Liver (tissue), 9 donors: ENCODE measurements around the gene RAC2. TPM values are rescaled to one million over a fixed set of nuclear protein-coding genes. Genes with fewer than 3 reads are reported as not detected.

ENCODE experiments used
- DNase-seq: peaks from one replicate; pipeline ENCODE4 v3.0.0-alpha.2; 2017; ENCODE audit warnings: low spot score
- H3K27ac ChIP-seq, 2 donors: one replicate each; pipeline ENCODE4 v1.7.0; 2013; ENCODE audit warnings: inconsistent platforms in 2 of 2, low read length in 2 of 2, control low read depth in 1 of 2, low read depth in 1 of 2, mild to moderate bottlenecking in 1 of 2
- H3K27me3 ChIP-seq, 4 donors: one replicate each; pipeline versions ENCODE4 v1.6.1 to v1.7.0; 2013; ENCODE audit warnings: low read length in 3 of 4, inconsistent platforms in 1 of 4, mild to moderate bottlenecking in 1 of 4, moderate library complexity in 1 of 4; ENCODE audit not compliant: control insufficient read depth in 4 of 4, insufficient read depth in 4 of 4
- H3K36me3 ChIP-seq, 4 donors: one replicate each; pipeline versions ENCODE4 v1.6.1 to v1.7.0; 2013; ENCODE audit warnings: low read length in 3 of 4, mild to moderate bottlenecking in 3 of 4, low read depth in 1 of 4, moderate library complexity in 1 of 4; ENCODE audit not compliant: control insufficient read depth in 4 of 4, insufficient read depth in 3 of 4
- H3K4me1 ChIP-seq, 4 donors: one replicate each; pipeline versions ENCODE4 v1.6.1 to v1.7.0; 2013; ENCODE audit warnings: low read length in 3 of 4, mild to moderate bottlenecking in 3 of 4, moderate library complexity in 1 of 4; ENCODE audit not compliant: control insufficient read depth in 4 of 4, insufficient read depth in 4 of 4
- H3K4me3 ChIP-seq, 3 donors: one replicate each; pipeline versions ENCODE4 v1.6.1 to v1.7.0; 2013; ENCODE audit warnings: low read length in 3 of 3, control low read depth in 1 of 3, low read depth in 1 of 3, mild to moderate bottlenecking in 1 of 3
- H3K9ac ChIP-seq, 2 donors: one replicate each; pipeline ENCODE4 v1.7.0; 2013; ENCODE audit warnings: low read length in 2 of 2, mild to moderate bottlenecking in 2 of 2, moderate library complexity in 2 of 2, control low read depth in 1 of 2, low read depth in 1 of 2
- H3K9me3 ChIP-seq, 4 donors: one replicate each; pipeline versions ENCODE4 v1.6.1 to v1.7.0; 2013; ENCODE audit warnings: low read length in 3 of 4; ENCODE audit not compliant: control insufficient read depth in 4 of 4
- EGR1 ChIP-seq, 2 donors: IDR thresholded peaks; 2 replicates each; pipeline ENCODE4 v1.6.1; 2016 to 2018; ENCODE audit warnings: antibody characterized with exemption in 2 of 2, low read depth in 2 of 2
- FOXA1 ChIP-seq: IDR thresholded peaks from 2 replicates; pipeline ENCODE4 v1.6.1; 2016; ENCODE audit warnings: antibody characterized with exemption
- FOXA2 ChIP-seq: IDR thresholded peaks from 2 replicates; pipeline ENCODE4 v1.6.1; 2016; ENCODE audit warnings: antibody characterized with exemption
- GABPA ChIP-seq, 2 donors: IDR thresholded peaks in 1 of 2; conservative IDR thresholded peaks in 1 of 2; 2 replicates each; pipeline ENCODE4 v1.6.1; 2016; ENCODE audit warnings: antibody characterized with exemption in 2 of 2, mild to moderate bottlenecking in 1 of 2, moderate library complexity in 1 of 2
- HNF4G ChIP-seq: IDR thresholded peaks from 2 replicates; pipeline ENCODE4 v1.6.1; 2016; ENCODE audit warnings: antibody characterized with exemption
- JUND ChIP-seq, 2 donors: IDR thresholded peaks; 2 replicates each; pipeline ENCODE4 v1.6.1; 2016; ENCODE audit warnings: antibody characterized with exemption in 2 of 2
- NR2F2 ChIP-seq: IDR thresholded peaks from 2 replicates; pipeline ENCODE4 v1.6.1; 2016; ENCODE audit warnings: antibody characterized with exemption
- RXRA ChIP-seq, 2 donors: IDR thresholded peaks; 2 replicates each; pipeline ENCODE4 v1.6.1; 2017 to 2018; ENCODE audit warnings: antibody characterized with exemption in 2 of 2, mild to moderate bottlenecking in 1 of 2
- SP1 ChIP-seq: IDR thresholded peaks from 2 replicates; pipeline ENCODE4 v1.6.1; 2018; ENCODE audit warnings: antibody characterized with exemption, mild to moderate bottlenecking
- TAF1 ChIP-seq: conservative IDR thresholded peaks from 2 replicates; pipeline ENCODE4 v1.6.1; 2016; ENCODE audit warnings: antibody characterized with exemption, mild to moderate bottlenecking
- YY1 ChIP-seq: IDR thresholded peaks from 2 replicates; pipeline ENCODE4 v1.6.1; 2016; ENCODE audit warnings: antibody characterized with exemption, mild to moderate bottlenecking
- WGBS: extraction: QIAGEN DNeasy Blood & Tissue Kit; methylation state at CpG from one replicate; pipeline ENCODE4 v1.1.7; 2013; 5-methylcytosine and 5-hydroxymethylcytosine counted together
- polyA plus RNA-seq, 2 donors: library from polyadenylated mRNA; stranded (reverse) in 1 of 2; unstranded in 1 of 2; fragments of 200-250 nt in 1 of 2; fragments of >200 nt in 1 of 2; fragmentation: Nextera tagmentation in 1 of 2; extraction: Ambion mirVana in 1 of 2; gene quantifications; one replicate each; pipeline versions ENCODE4 v1.2.1 to v1.2.3, GENCODE V29; 2013 to 2015
- total RNA-seq, 2 donors: library from RNA; depleted of rRNA; stranded (reverse); fragments of >200 nt; gene quantifications; one replicate each; pipeline ENCODE4 v1.2.3, GENCODE V29; 2014
- TF ChIP-seq, protein P1 (sequence below): IDR thresholded peaks from 2 replicates; pipeline ENCODE4 v1.6.1; 2016; ENCODE audit warnings: antibody characterized with exemption, mild to moderate bottlenecking
- TF ChIP-seq, protein P2 (sequence below): fragments of 150-350 bp; IDR thresholded peaks from 2 replicates; pipeline ENCODE4 v1.5.1; 2017; ENCODE audit warnings: improper control_type of control experiment, low read depth, low read length; ENCODE audit not compliant: missing input control
- TF ChIP-seq, protein P3 (sequence below): IDR thresholded peaks from 2 replicates; pipeline ENCODE4 v1.6.1; 2016; ENCODE audit warnings: antibody characterized with exemption
- TF ChIP-seq, protein P4 (sequence below): IDR thresholded peaks from 2 replicates; pipeline ENCODE4 v1.6.1; 2016; ENCODE audit warnings: antibody characterized with exemption
- donor health status: healthy.
- donor health status: healthy.
- donor health status: healthy.
- donor health status: healthy.
- donor health status: healthy.

The RAC2 gene
- total and polyA plus RNA-seq, 4 donors, result 4.0 to 15.0 (median 7.4) TPM

DNA sequence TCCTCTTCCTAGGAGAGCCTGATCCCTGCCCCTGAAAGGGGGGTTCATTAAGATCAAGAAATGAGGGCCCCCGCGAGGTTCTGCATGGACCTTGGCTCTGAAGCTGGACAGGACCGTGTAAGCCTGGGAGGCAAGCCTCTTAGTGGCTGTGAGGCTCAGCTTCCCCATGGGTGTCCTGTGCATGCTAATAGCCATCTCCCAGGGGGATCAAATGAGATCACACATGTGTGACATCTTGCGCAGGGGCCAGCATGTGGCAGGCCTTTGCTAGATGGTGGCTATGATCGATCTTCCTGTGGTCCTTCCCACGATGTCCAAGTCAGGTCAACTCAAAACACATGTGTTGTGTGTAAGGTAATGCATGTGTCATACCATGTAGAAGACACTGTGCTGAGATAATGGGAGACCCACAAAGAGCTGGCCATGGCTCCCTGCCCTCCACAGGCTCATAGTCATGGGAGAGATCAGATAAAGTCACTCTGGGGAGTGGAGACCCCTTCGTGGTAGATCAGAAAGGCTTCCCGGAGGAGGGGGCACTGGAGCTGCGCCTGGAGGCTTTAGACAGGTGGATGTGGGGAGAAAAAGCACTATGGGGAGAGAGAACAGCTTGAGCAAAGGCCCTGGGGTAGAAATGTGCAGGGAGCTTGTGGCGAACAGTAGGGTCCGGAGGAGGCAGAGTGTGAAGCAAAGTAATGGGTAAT is 3.7 kb downstream of the RAC2 start:
- DNase-seq, result no peak
- H3K4me3 ChIP-seq, result no peak overlapping the region
- no peaks in the 10 kb centered on the region for H3K27me3 ChIP-seq
- H3K9me3 ChIP-seq, result no peaks in the 10 kb centered on the region
- no peak overlapping the region for H3K27ac ChIP-seq
- TF ChIP-seq EGR1 (IDR thresholded peaks at IDR 0.05; ENCODE audit: low read depth in 2 of 2) (no peak), JUND (IDR thresholded peaks at IDR 0.05) (no peak), FOXA2 (no peak), NR2F2 (no peak), TAF1 (no peak), SP1 (no peak), GABPA (IDR thresholded peaks at IDR 0.05 in 1 of 2, conservative IDR thresholded peaks at IDR 0.05 in 1 of 2) (no peak), HNF4G (no peak), YY1 (no peak), RXRA (IDR thresholded peaks at IDR 0.05) (no peak), FOXA1 (no peak)
- TF ChIP-seq, protein P1, sequence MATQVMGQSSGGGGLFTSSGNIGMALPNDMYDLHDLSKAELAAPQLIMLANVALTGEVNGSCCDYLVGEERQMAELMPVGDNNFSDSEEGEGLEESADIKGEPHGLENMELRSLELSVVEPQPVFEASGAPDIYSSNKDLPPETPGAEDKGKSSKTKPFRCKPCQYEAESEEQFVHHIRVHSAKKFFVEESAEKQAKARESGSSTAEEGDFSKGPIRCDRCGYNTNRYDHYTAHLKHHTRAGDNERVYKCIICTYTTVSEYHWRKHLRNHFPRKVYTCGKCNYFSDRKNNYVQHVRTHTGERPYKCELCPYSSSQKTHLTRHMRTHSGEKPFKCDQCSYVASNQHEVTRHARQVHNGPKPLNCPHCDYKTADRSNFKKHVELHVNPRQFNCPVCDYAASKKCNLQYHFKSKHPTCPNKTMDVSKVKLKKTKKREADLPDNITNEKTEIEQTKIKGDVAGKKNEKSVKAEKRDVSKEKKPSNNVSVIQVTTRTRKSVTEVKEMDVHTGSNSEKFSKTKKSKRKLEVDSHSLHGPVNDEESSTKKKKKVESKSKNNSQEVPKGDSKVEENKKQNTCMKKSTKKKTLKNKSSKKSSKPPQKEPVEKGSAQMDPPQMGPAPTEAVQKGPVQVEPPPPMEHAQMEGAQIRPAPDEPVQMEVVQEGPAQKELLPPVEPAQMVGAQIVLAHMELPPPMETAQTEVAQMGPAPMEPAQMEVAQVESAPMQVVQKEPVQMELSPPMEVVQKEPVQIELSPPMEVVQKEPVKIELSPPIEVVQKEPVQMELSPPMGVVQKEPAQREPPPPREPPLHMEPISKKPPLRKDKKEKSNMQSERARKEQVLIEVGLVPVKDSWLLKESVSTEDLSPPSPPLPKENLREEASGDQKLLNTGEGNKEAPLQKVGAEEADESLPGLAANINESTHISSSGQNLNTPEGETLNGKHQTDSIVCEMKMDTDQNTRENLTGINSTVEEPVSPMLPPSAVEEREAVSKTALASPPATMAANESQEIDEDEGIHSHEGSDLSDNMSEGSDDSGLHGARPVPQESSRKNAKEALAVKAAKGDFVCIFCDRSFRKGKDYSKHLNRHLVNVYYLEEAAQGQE, result no peak
- TF ChIP-seq, protein P2, sequence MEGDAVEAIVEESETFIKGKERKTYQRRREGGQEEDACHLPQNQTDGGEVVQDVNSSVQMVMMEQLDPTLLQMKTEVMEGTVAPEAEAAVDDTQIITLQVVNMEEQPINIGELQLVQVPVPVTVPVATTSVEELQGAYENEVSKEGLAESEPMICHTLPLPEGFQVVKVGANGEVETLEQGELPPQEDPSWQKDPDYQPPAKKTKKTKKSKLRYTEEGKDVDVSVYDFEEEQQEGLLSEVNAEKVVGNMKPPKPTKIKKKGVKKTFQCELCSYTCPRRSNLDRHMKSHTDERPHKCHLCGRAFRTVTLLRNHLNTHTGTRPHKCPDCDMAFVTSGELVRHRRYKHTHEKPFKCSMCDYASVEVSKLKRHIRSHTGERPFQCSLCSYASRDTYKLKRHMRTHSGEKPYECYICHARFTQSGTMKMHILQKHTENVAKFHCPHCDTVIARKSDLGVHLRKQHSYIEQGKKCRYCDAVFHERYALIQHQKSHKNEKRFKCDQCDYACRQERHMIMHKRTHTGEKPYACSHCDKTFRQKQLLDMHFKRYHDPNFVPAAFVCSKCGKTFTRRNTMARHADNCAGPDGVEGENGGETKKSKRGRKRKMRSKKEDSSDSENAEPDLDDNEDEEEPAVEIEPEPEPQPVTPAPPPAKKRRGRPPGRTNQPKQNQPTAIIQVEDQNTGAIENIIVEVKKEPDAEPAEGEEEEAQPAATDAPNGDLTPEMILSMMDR, result no peak
- TF ChIP-seq, protein P3, sequence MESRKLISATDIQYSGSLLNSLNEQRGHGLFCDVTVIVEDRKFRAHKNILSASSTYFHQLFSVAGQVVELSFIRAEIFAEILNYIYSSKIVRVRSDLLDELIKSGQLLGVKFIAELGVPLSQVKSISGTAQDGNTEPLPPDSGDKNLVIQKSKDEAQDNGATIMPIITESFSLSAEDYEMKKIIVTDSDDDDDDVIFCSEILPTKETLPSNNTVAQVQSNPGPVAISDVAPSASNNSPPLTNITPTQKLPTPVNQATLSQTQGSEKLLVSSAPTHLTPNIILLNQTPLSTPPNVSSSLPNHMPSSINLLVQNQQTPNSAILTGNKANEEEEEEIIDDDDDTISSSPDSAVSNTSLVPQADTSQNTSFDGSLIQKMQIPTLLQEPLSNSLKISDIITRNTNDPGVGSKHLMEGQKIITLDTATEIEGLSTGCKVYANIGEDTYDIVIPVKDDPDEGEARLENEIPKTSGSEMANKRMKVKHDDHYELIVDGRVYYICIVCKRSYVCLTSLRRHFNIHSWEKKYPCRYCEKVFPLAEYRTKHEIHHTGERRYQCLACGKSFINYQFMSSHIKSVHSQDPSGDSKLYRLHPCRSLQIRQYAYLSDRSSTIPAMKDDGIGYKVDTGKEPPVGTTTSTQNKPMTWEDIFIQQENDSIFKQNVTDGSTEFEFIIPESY, result no peak
- TF ChIP-seq, protein P4, sequence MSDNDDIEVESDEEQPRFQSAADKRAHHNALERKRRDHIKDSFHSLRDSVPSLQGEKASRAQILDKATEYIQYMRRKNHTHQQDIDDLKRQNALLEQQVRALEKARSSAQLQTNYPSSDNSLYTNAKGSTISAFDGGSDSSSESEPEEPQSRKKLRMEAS, result no peak
- WGBS, result 87% methylated on average over 11 of the region's 11 CpGs
- no peaks in the 10 kb centered on the region for H3K36me3 ChIP-seq
- peaks cover 0 to 3% (median 0%) of the 10 kb centered on the region in 4 donors for H3K4me1 ChIP-seq
- no peak overlapping the region for H3K9ac ChIP-seq
